Measurements from ENCODE around the gene ZNF296. TPM values are rescaled to one million over a fixed set of nuclear protein-coding genes. Genes with fewer than 3 reads are reported as not detected.
A peak's percentile ranks its signal among the peaks of the same experiment; 100 is the strongest.

Gene ZNF296
- total and polyA plus RNA-seq, 2 of the 13 experiments (the other 11 are each of a cell fraction or from before 2014, with no cell fraction given) = 0.26 to 0.62 TPM

GRCh38 chr19:45103508-45104319 is 27.4 kb upstream of the ZNF296 start:
- WGBS (ENCODE audit: low lambda C conversion rate) = 6% methylated on average over 21 of the region's 26 CpGs
- H3K9ac ChIP-seq (ENCODE audit: insufficient read depth, low read depth, low read length) = peak overlapping the region; percentile 58
- in situ Hi-C loops (cut with HindIII; ENCODE audit: extremely low pct_ligation_motif_present, low pct_unique_long_range_greater_than_20kb) (no loop called here), intact Hi-C loops (cut with micrococcal nuclease; ENCODE audit: unreplicated experiment) (loop anchor here (1.0 kb wide), 1 partner anchor 23 kb away; no protein-coding TSS in a partner anchor)
- peaks cover 0 to 6% of the 10 kb centered on the region in 2 experiments; a peak in 2 of 5 replicates for H3K36me3 ChIP-seq (replicated peaks in 1 of 2; ENCODE audit: control insufficient read depth in 1 of 2, insufficient read depth in 2 of 2, low read length in 2 of 2)
- no peaks in the 10 kb centered on the region for H3K27me3 ChIP-seq (ENCODE audit: control insufficient read depth in 1 of 2, insufficient read depth in 2 of 2, low read length in 2 of 2)
- no peaks in the 10 kb centered on the region for H3K9me3 ChIP-seq (ENCODE audit: low read length)
- peak; percentile 89 for FAIRE-seq
- H3K4me1 ChIP-seq (ENCODE audit: insufficient read depth, low read length) = peaks cover 71% of the 10 kb centered on the region
- H4K20me1 ChIP-seq (ENCODE audit: insufficient read depth, low read length) = peaks cover 14% of the 10 kb centered on the region
- peaks cover 93% of the 10 kb centered on the region for H3K79me2 ChIP-seq (ENCODE audit: insufficient read depth, low read length)
- ChIA-PET CTCF (ENCODE audit: low intra/inter-chr PET ratio, low total read pairs) (interaction anchor here (1.1 kb wide), 1 partner anchor 22 kb away, joined by 3 read pairs; no protein-coding TSS in a partner anchor), POLR2A (interaction anchor here (0.5 to 2.2 kb wide), 13 partner anchors 8 to 279 kb away, joined by 3 to 30 read pairs (median 4); partner anchors contain the start of genes BLOC1S3, GEMIN7 and PPP1R37)
- BruUV-seq (replicated peaks) = no TSS peak
- peak overlapping the region; percentile 51 to 65 (median 55); a peak in 5 of 6 replicates for H3K4me3 ChIP-seq (replicated peaks in 1 of 3; ENCODE audit: insufficient read depth in 1 of 3, low read depth in 2 of 3, low read length in 3 of 3)
- H3K4me2 ChIP-seq (ENCODE audit: low read depth, low read length) = peak overlapping the region; percentile 76
- peak; percentile 82 for ATAC-seq
- DNase-seq (ENCODE audit: low spot score) = peak; percentile 73
- peak overlapping the region; percentile 75 for H3K27ac ChIP-seq (ENCODE audit: extremely low read length, insufficient read depth, low read length)
- H2AFZ ChIP-seq (ENCODE audit: low read length) = no peak overlapping the region
- no peak for TF ChIP-seq NFE2 (CRISPR knock-in tag; IDR thresholded peaks at IDR 0.05)
- TF ChIP-seq KLF13 (CRISPR knock-in tag; IDR thresholded peaks at IDR 0.05) = no peak
- peak; percentile 32; the same call in 1 of the 2 replicates for TF ChIP-seq SMC3 (IDR thresholded peaks at IDR 0.05; ENCODE audit: low read length)
- TF ChIP-seq ZBTB26 (CRISPR knock-in tag; IDR thresholded peaks at IDR 0.05; ENCODE audit: borderline replicate concordance) = no peak
- TF ChIP-seq ELK4 (CRISPR knock-in tag; IDR thresholded peaks at IDR 0.05; ENCODE audit: borderline replicate concordance) = no peak
- TF ChIP-seq ZNF281 (CRISPR knock-in tag; IDR thresholded peaks at IDR 0.05; ENCODE audit: borderline replicate concordance) = no peak
- no peak for TF ChIP-seq ATF4 (CRISPR knock-in tag; IDR thresholded peaks at IDR 0.05)
- no peak for TF ChIP-seq ZNF577 (CRISPR knock-in tag; IDR thresholded peaks at IDR 0.05; ENCODE audit: borderline replicate concordance, low read depth)
- TF ChIP-seq ZNF512B (CRISPR knock-in tag; IDR thresholded peaks at IDR 0.05; ENCODE audit: borderline replicate concordance) = no peak
- no peak for TF ChIP-seq SP140L (CRISPR knock-in tag; IDR thresholded peaks at IDR 0.05; ENCODE audit: borderline replicate concordance)
- no peak for TF ChIP-seq ZNF737 (CRISPR knock-in tag; IDR thresholded peaks at IDR 0.05; ENCODE audit: borderline replicate concordance)
- TF ChIP-seq SPEN (CRISPR knock-in tag; IDR thresholded peaks at IDR 0.05; ENCODE audit: low read depth) = peak; percentile 69; the same call in 1 of the 2 replicates
- TF ChIP-seq ZNF557 (CRISPR knock-in tag; IDR thresholded peaks at IDR 0.05) = no peak
